ENCODE results near the gene RALGAPA1. TPM values are rescaled to one million over a fixed set of nuclear protein-coding genes. Genes with fewer than 3 reads are reported as not detected.

The RALGAPA1 gene
- total and polyA plus RNA-seq, 9 of the 15 experiments (the other 6 are each of a cell fraction or from before 2014, with no cell fraction given), result 2.5 to 16.3 (median 6.2) TPM

DNA sequence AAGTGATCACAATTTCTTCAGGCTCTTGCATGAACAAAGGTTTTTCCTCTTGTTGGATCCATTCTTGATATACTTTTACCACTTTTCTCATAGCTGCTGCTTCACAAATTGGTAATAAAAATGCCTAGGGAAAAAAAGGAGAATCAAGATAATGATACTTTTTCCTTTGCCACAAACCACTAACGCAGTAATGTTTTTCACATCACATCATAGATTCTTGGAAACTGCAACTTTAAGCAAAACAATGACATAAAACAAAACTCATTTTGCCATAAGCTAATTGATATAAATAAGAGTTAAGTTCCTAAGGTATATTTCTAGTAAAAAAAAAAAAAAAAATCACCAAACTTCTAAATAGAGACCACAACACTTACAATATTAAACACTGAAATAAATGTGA is 66.7 kb downstream of the RALGAPA1 start:
- H3K9me3 ChIP-seq (replicated peaks; ENCODE audit: control insufficient read depth, insufficient read depth, low read depth, low read length), result no peaks in the 10 kb centered on the region
- ATAC-seq, result no peak
- H4K20me1 ChIP-seq (replicated peaks; ENCODE audit: control insufficient read depth, insufficient read depth, low read length), result no peaks in the 10 kb centered on the region
- ChIA-PET POLR2A (no interaction called here), CTCF (ENCODE audit: low intra/inter-chr PET ratio) (no interaction called here)
- no peak overlapping the region for H3K9ac ChIP-seq (ENCODE audit: insufficient read depth in 1 of 2, low read depth in 2 of 2, low read length in 2 of 2)
- no peak for DNase-seq (ENCODE audit: extremely low read depth in 1 of 4, low spot score in 3 of 4)
- H3K36me3 ChIP-seq (ENCODE audit: control insufficient read depth, insufficient read depth, low read length), result no peaks in the 10 kb centered on the region
- no peaks in the 10 kb centered on the region for H3K4me1 ChIP-seq (replicated peaks in 1 of 2; ENCODE audit: control insufficient read depth in 2 of 2, insufficient read depth in 2 of 2, low read length in 2 of 2)
- 62% methylated on average over 1 of the region's 1 CpG for WGBS (ENCODE audit: insufficient coverage, low coverage, missing lambda C conversion rate)
- no peak overlapping the region for H3K4me2 ChIP-seq (ENCODE audit: insufficient read depth, low read length)
- H3K9me1 ChIP-seq (ENCODE audit: control insufficient read depth, insufficient read depth, low read length), result no peaks in the 10 kb centered on the region
- H3K4me3 ChIP-seq, result no peak overlapping the region
- no TSS peak for BruUV-seq (replicated peaks)
- intact Hi-C loops (cut with micrococcal nuclease) (no loop called here), in situ Hi-C loops (cut with MboI) (no loop called here)
- H3K27ac ChIP-seq (ENCODE audit: extremely low read depth, low read depth, low read length), result no peak overlapping the region
- no peak overlapping the region for H2AFZ ChIP-seq (ENCODE audit: low read depth, low read length)
- TF ChIP-seq KLF16 (IDR thresholded peaks at IDR 0.05), result no peak
- no peak for TF ChIP-seq POLR3A (IDR thresholded peaks at IDR 0.05; ENCODE audit: borderline replicate concordance, extremely low read depth, insufficient read depth, insufficient read length)
- no peak for TF ChIP-seq NR2C1 (IDR thresholded peaks at IDR 0.05)
- TF ChIP-seq NR2C1 (tag; IDR thresholded peaks at IDR 0.05), result no peak
- TF ChIP-seq ATF3 (IDR thresholded peaks at IDR 0.05), result no peak
- no peak for TF ChIP-seq ATF3 (CRISPR knock-in tag; conservative IDR thresholded peaks at IDR 0.05)
- no peak for TF ChIP-seq ZNF766 (CRISPR knock-in tag; conservative IDR thresholded peaks at IDR 0.05)
- TF ChIP-seq NR4A1 (CRISPR knock-in tag; IDR thresholded peaks at IDR 0.05), result no peak
- TF ChIP-seq NR4A1 (tag; IDR thresholded peaks at IDR 0.05), result no peak
- no peak for TF ChIP-seq SIX5 (IDR thresholded peaks at IDR 0.05; ENCODE audit: borderline replicate concordance in 1 of 2, insufficient read depth in 1 of 2, low read depth in 1 of 2, low read length in 2 of 2)
- no peak for TF ChIP-seq ZNF274 (IDR thresholded peaks at IDR 0.05; ENCODE audit: borderline replicate concordance, low read depth, low read length)
- TF ChIP-seq NCOA2 (IDR thresholded peaks at IDR 0.05; ENCODE audit: partially characterized antibody in 2 of 2), result no peak
- no peak for TF ChIP-seq ZNF561 (CRISPR knock-in tag; conservative IDR thresholded peaks at IDR 0.05)
- TF ChIP-seq KLF13 (tag; IDR thresholded peaks at IDR 0.05; ENCODE audit: borderline replicate concordance, low read depth), result no peak
- TF ChIP-seq ZNF668 (CRISPR knock-in tag; IDR thresholded peaks at IDR 0.05), result no peak
- TF ChIP-seq KHSRP (IDR thresholded peaks at IDR 0.05), result no peak
- no peak for TF ChIP-seq ELF4 (CRISPR knock-in tag; IDR thresholded peaks at IDR 0.05)
- TF ChIP-seq IRF2 (CRISPR knock-in tag; IDR thresholded peaks at IDR 0.05), result no peak
- no peak for TF ChIP-seq POLR2A (conservative IDR thresholded peaks at IDR 0.05)
- no peak for TF ChIP-seq FUS (optimal IDR thresholded peaks at IDR 0.05; ENCODE audit: low read depth, low read length)
- TF ChIP-seq MTA2 (IDR thresholded peaks at IDR 0.05; ENCODE audit: low read depth), result no peak
- no peak for TF ChIP-seq MNT (conservative IDR thresholded peaks at IDR 0.05)
- FAIRE-seq, result no peak
- no peaks in the 10 kb centered on the region for H3K79me2 ChIP-seq (ENCODE audit: control insufficient read depth, insufficient read depth, low read length)
- H3K27me3 ChIP-seq (ENCODE audit: control insufficient read depth in 2 of 2, insufficient read depth in 2 of 2, low read length in 2 of 2), result no peaks in the 10 kb centered on the region

Data from K562 (cell line).